IMR-90 (cell line): ENCODE data around the gene PAQR7. TPM values are rescaled to one million over a fixed set of nuclear protein-coding genes. Genes with fewer than 3 reads are reported as not detected.
A peak's percentile ranks its signal among the peaks of the same experiment; 100 is the strongest.

Experiments
- ATAC-seq: fragments of 200-7000 bp; cut with Tn5 transposase; 2 replicates; pipeline ENCODE4 v1.9.1; 2020; ENCODE audit warnings: low read depth, mild to moderate bottlenecking, moderate library complexity
- BruUV-seq: library from RNA; stranded (reverse); fragments of 400-500 nt; replicated peaks from 2 replicates; lab custom pipeline; 2021; lab: Mats Ljungman, UMichigan
- CTCF ChIA-PET: fragments of 300-600 bp; formaldehyde crosslinking; extraction: SDS; loops from one replicate; lab custom pipeline; 2021; ENCODE audit warnings: antibody characterized with exemption; lab: Yijun Ruan, JAX
- POLR2A ChIA-PET: fragments of 300-600 bp; sonication (Branson Sonifier 250); formaldehyde crosslinking; loops from one replicate; lab custom pipeline; 2022; ENCODE audit warnings: antibody characterized with exemption; ENCODE audit not compliant: unreplicated experiment; lab: Charles Lee
- DNase-seq: peaks from one replicate; pipeline ENCODE4 v3.0.0; 2013
- H2AFZ ChIP-seq: replicated peaks from 2 replicates; pipeline ENCODE3; 2013; ENCODE audit warnings: low read length, mild to moderate bottlenecking; ENCODE audit not compliant: poor library complexity
- H2AK5ac ChIP-seq: 2 replicates; pipeline ENCODE4 v1.6.1; 2013; ENCODE audit warnings: low read depth, low read length, inconsistent platforms
- H2AK9ac ChIP-seq: replicated peaks from 2 replicates; pipeline ENCODE3; 2013; ENCODE audit warnings: mild to moderate bottlenecking, low read depth, low read length, moderate library complexity; ENCODE audit not compliant: poor library complexity
- H2BK120ac ChIP-seq: 2 replicates; pipeline ENCODE4 v1.6.1; 2013; ENCODE audit warnings: low read depth, low read length, inconsistent platforms
- H2BK15ac ChIP-seq: 3 replicates; pipeline ENCODE4 v1.6.1; 2013; ENCODE audit warnings: low read depth, low read length, inconsistent platforms
- H2BK20ac ChIP-seq: 2 replicates; pipeline ENCODE4 v1.6.1; 2013; ENCODE audit warnings: low read depth, mild to moderate bottlenecking, inconsistent platforms, low read length, moderate library complexity
- H2BK5ac ChIP-seq: 2 replicates; pipeline ENCODE4 v1.6.1; 2013; ENCODE audit warnings: mild to moderate bottlenecking, low read depth, low read length, inconsistent platforms; ENCODE audit not compliant: poor library complexity, severe bottlenecking
- H3K14ac ChIP-seq: replicated peaks from 2 replicates; pipeline ENCODE4 v1.6.1; 2013; ENCODE audit warnings: low read depth, low read length, inconsistent platforms
- H3K18ac ChIP-seq: 2 replicates; pipeline ENCODE4 v1.6.1; 2013; ENCODE audit warnings: low read depth, low read length, control low read depth
- H3K23ac ChIP-seq: 2 replicates; pipeline ENCODE4 v1.6.1; 2013; ENCODE audit warnings: low read depth, low read length, inconsistent platforms
- H3K27ac ChIP-seq: 2 replicates; pipeline ENCODE4 v1.5.1; 2013; ENCODE audit warnings: mild to moderate bottlenecking, control low read depth, low read length; ENCODE audit not compliant: insufficient read depth
- H3K27me3 ChIP-seq: 2 replicates; pipeline ENCODE4 v1.6.1; 2013; ENCODE audit warnings: low read length; ENCODE audit not compliant: control insufficient read depth, insufficient read depth
- H3K36me3 ChIP-seq: 2 replicates; pipeline ENCODE4 v1.6.1; 2013; ENCODE audit warnings: low read length, mixed read lengths; ENCODE audit not compliant: control insufficient read depth, insufficient read depth
- H3K4ac ChIP-seq: 2 replicates; pipeline ENCODE4 v1.6.1; 2013; ENCODE audit warnings: low read depth, low read length, inconsistent platforms
- H3K4me1 ChIP-seq: 2 replicates; pipeline ENCODE4 v1.6.1; 2013; ENCODE audit warnings: low read length, mixed read lengths; ENCODE audit not compliant: control insufficient read depth, insufficient read depth
- H3K4me2 ChIP-seq: 2 replicates; pipeline ENCODE4 v1.6.1; 2013; ENCODE audit warnings: low read depth, mild to moderate bottlenecking, control low read depth, low read length, moderate library complexity
- H3K4me3 ChIP-seq: 2 replicates; pipeline ENCODE4 v1.5.1; 2013; ENCODE audit warnings: low read depth, mild to moderate bottlenecking, control low read depth, low read length, moderate library complexity; ENCODE audit not compliant: insufficient read depth
- H3K56ac ChIP-seq: 2 replicates; pipeline ENCODE4 v1.6.1; 2013; ENCODE audit warnings: low read length, inconsistent platforms; ENCODE audit not compliant: insufficient read depth; ENCODE audit errors: extremely low read depth
- H3K79me1 ChIP-seq, 2 experiments: 2 replicates each; pipeline ENCODE4 v1.6.1; 2013; ENCODE audit warnings: low read length in 2 of 2, inconsistent platforms in 1 of 2, low read depth in 1 of 2
- H3K9ac ChIP-seq: 2 replicates; pipeline ENCODE4 v1.6.1; 2013; ENCODE audit warnings: low read depth, low read length, control low read depth
- H3K9me1 ChIP-seq: 2 replicates; pipeline ENCODE4 v1.6.1; 2013; ENCODE audit warnings: low read length, inconsistent platforms; ENCODE audit not compliant: insufficient read depth
- H3K9me3 ChIP-seq: 2 replicates; pipeline ENCODE4 v1.6.1; 2013; ENCODE audit warnings: low read length; ENCODE audit not compliant: control insufficient read depth, insufficient read depth
- H4K20me1 ChIP-seq: 2 replicates; pipeline ENCODE4 v1.6.1; 2013; ENCODE audit warnings: low read length, inconsistent platforms; ENCODE audit not compliant: insufficient read depth
- H4K5ac ChIP-seq: 2 replicates; pipeline ENCODE4 v1.6.1; 2013; ENCODE audit warnings: mild to moderate bottlenecking, low read depth, low read length, control low read depth
- H4K8ac ChIP-seq, 2 experiments: 2 replicates each; pipeline ENCODE4 v1.6.1; 2013; ENCODE audit warnings: low read depth in 2 of 2, low read length in 2 of 2, control low read depth in 1 of 2, inconsistent platforms in 1 of 2
- H4K91ac ChIP-seq: 2 replicates; pipeline ENCODE4 v1.6.1; 2013; ENCODE audit warnings: low read depth, low read length, inconsistent platforms; ENCODE audit not compliant: insufficient read depth
- BHLHE40 ChIP-seq: fragments of 150-350 bp; IDR thresholded peaks from 2 replicates; pipeline ENCODE4 v1.6.1; 2016; ENCODE audit warnings: mild to moderate bottlenecking, low read depth, low read length
- CHD1 ChIP-seq: IDR thresholded peaks from 2 replicates; pipeline ENCODE4 v1.6.1; 2012; ENCODE audit warnings: low read depth, low read length, improper control_type of control experiment
- FOS ChIP-seq: fragments of 150-350 bp; IDR thresholded peaks from 2 replicates; pipeline ENCODE4 v1.6.1; 2016; ENCODE audit warnings: low read depth, low read length
- MAFK ChIP-seq: IDR thresholded peaks from 2 replicates; pipeline ENCODE4 v1.6.1; 2012; ENCODE audit warnings: low read depth, low read length, improper control_type of control experiment
- MAZ ChIP-seq: IDR thresholded peaks from 2 replicates; pipeline ENCODE4 v1.6.1; 2012; ENCODE audit warnings: low read depth, mild to moderate bottlenecking, low read length, improper control_type of control experiment, moderate library complexity, borderline replicate concordance
- MXI1 ChIP-seq: IDR thresholded peaks from 2 replicates; pipeline ENCODE4 v1.6.1; 2012; ENCODE audit warnings: low read depth, mild to moderate bottlenecking, low read length, moderate library complexity, borderline replicate concordance
- NFE2L2 ChIP-seq: fragments of 150-350 bp; IDR thresholded peaks from 2 replicates; pipeline ENCODE4 v1.6.1; 2016; ENCODE audit warnings: low read depth, mild to moderate bottlenecking, low read length
- POLR2A ChIP-seq: IDR thresholded peaks from 2 replicates; pipeline ENCODE4 v1.6.1; 2012; ENCODE audit warnings: mild to moderate bottlenecking, low read depth, low read length
- RAD21 ChIP-seq: IDR thresholded peaks from 2 replicates; pipeline ENCODE4 v1.6.1; 2012; ENCODE audit warnings: low read length, improper control_type of control experiment
- SMC3 ChIP-seq: fragments of 150-350 bp; IDR thresholded peaks from 2 replicates; pipeline ENCODE4 v1.6.1; 2016; ENCODE audit warnings: low read depth, mild to moderate bottlenecking, antibody characterized with exemption, low read length, moderate library complexity
- USF2 ChIP-seq: fragments of 150-350 bp; IDR thresholded peaks from 2 replicates; pipeline ENCODE4 v1.6.1; 2017; ENCODE audit warnings: mild to moderate bottlenecking, antibody characterized with exemption, low read length, low read depth
- WGBS, 2 experiments: methylation state at CpG; one replicate each; pipeline versions ENCODE4 v1.1.5 to v1.1.7; 2013; ENCODE audit warnings: missing lambda C conversion rate in 2 of 2; ENCODE audit not compliant: insufficient read length in 1 of 2; ENCODE audit errors: extremely low coverage in 2 of 2; 5-methylcytosine and 5-hydroxymethylcytosine counted together
- dilution Hi-C: fragments of 300-500 bp; cut with HindIII; formaldehyde crosslinking; loops from one replicate; pipeline ENCODE4 v1.14.3; 2018; ENCODE audit warnings: low sequenced_read_pairs; ENCODE audit not compliant: unreplicated experiment
- in situ Hi-C: fragments of 300-500 bp; cut with MboI; formaldehyde crosslinking; loops from 3 replicates; pipeline ENCODE4 v1.14.3; 2019; ENCODE audit warnings: low sequenced_read_pairs, inconsistent platforms, mixed read lengths
- intact Hi-C: fragments of 100-400 bp; cut with micrococcal nuclease; formaldehyde crosslinking; loops from 2 replicates; pipeline ENCODE4 v1.10.0; 2022
- polyA plus RNA-seq, 3 experiments: library from polyadenylated mRNA; depleted of rRNA; stranded (reverse); fragments of >200 nt; gene quantifications; 2 replicates each; pipeline ENCODE4 v1.2.3, GENCODE V29; 2012; ENCODE audit warnings: low replicate concordance in 1 of 3
- total RNA-seq: library from RNA; depleted of rRNA; stranded (reverse); fragments of >200 nt; gene quantifications from 2 replicates; pipeline ENCODE4 v1.2.3, GENCODE V29; 2012
- TF ChIP-seq, protein P1 (sequence below): fragments of 150-350 bp; IDR thresholded peaks from 2 replicates; pipeline ENCODE4 v1.6.1; 2016; ENCODE audit warnings: low read depth, mild to moderate bottlenecking, low read length, moderate library complexity, borderline replicate concordance

The PAQR7 gene
- total and polyA plus RNA-seq, 2 of the 4 experiments (the other 2 are of a cell fraction), result 9.0 to 12.9 TPM

- Histone ChIP-seq H3K27me3 (no peaks in the 10 kb centered on the region), H4K20me1 (peaks cover 10% of the 10 kb centered on the region; the same call in 1 of the 2 replicates), H3K9me3 (no peaks in the 10 kb centered on the region), H2BK15ac (peak within 1 kb of the TSS; percentile 6; the same call in 1 of the 3 replicates), H3K14ac (peak within 1 kb of the TSS; percentile 84), H2AK5ac (peak within 1 kb of the TSS; percentile 77), H2AK9ac (peak within 1 kb of the TSS; percentile 96), H2BK120ac (peak within 1 kb of the TSS; percentile 82), H3K56ac (peak within 1 kb of the TSS; percentile 65), H3K4ac (peak within 1 kb of the TSS; percentile 88), H3K9ac (peak within 1 kb of the TSS; percentile 80), H3K27ac (peak within 1 kb of the TSS; percentile 48), H2BK20ac (peak within 1 kb of the TSS; percentile 62; the same call in 1 of the 2 replicates), H2BK5ac (peak within 1 kb of the TSS; percentile 62), H3K9me1 (peaks cover 13% of the 10 kb centered on the region), H3K79me1 (peaks cover 11 to 19% of the 10 kb centered on the region in 2 experiments), H3K4me3 (peak within 1 kb of the TSS; percentile 71), H4K5ac (peak within 1 kb of the TSS; percentile 79), H3K4me2 (peak within 1 kb of the TSS; percentile 98), H3K36me3 (peaks cover 9% of the 10 kb centered on the region), H3K18ac (peak within 1 kb of the TSS; percentile 58), H2AFZ (peak within 1 kb of the TSS; percentile 98), H4K91ac (peak within 1 kb of the TSS; percentile 66), H3K23ac (peak within 1 kb of the TSS; percentile 27; the same call in 1 of the 2 replicates), H4K8ac (peak within 1 kb of the TSS; percentile 62 to 95), H3K4me1 (peaks cover 5% of the 10 kb centered on the region)
- BruUV-seq, result no TSS peak
- in situ Hi-C loops (no loop called here), intact Hi-C loops (loop anchor here (1.0 kb wide), 1 partner anchor 92 kb away; the partner anchor contains the start of gene PAFAH2), dilution Hi-C loops (no loop called here)
- peak; percentile 74; the same call in 1 of the 2 replicates for TF ChIP-seq MAZ
- 0 out of 2 replicates have a peak, but pooled peaks have one; percentile 50 for TF ChIP-seq CHD1
- no peak for TF ChIP-seq MAFK
- TF ChIP-seq RAD21, result no peak
- peak; percentile 99 for TF ChIP-seq USF2
- peak; percentile 100 for TF ChIP-seq BHLHE40
- TF ChIP-seq POLR2A, result peak; percentile 95
- no peak for TF ChIP-seq NFE2L2
- no peak for TF ChIP-seq SMC3
- TF ChIP-seq, protein P1, sequence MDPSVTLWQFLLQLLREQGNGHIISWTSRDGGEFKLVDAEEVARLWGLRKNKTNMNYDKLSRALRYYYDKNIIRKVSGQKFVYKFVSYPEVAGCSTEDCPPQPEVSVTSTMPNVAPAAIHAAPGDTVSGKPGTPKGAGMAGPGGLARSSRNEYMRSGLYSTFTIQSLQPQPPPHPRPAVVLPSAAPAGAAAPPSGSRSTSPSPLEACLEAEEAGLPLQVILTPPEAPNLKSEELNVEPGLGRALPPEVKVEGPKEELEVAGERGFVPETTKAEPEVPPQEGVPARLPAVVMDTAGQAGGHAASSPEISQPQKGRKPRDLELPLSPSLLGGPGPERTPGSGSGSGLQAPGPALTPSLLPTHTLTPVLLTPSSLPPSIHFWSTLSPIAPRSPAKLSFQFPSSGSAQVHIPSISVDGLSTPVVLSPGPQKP, result no peak
- TF ChIP-seq MXI1, result peak; percentile 66; the same call in 1 of the 2 replicates
- peak; percentile 53; the same call in 1 of the 2 replicates for TF ChIP-seq FOS
- 0% methylated on average over 53 of the region's 102 CpGs; no CpG with 5 or more reads in 1 of the 2 experiments for WGBS, 2 experiments
- ATAC-seq, result peak; percentile 81
- POLR2A ChIA-PET, result no interaction called here
- DNase-seq, result peak; percentile 89
- CTCF ChIA-PET, result interaction anchor here (2.7 kb wide), 1 partner anchor 10 kb away, joined by 22 read pairs; no protein-coding TSS in a partner anchor
Observed at GRCh38 chr1:25905680-25906643, 30.5 kb upstream of the PAQR7 start, which contains the start of gene STMN1. TSS of gene STMN1 (minus strand) at chr1:25906419. CDS start at chr1:25904676, 1,743 bp downstream.
